T-helper 9 cell (primary cell): Measurements from ENCODE around the gene CDH12.

Experiments used
- DNase-seq: peaks from one replicate; pipeline ENCODE4 v3.0.0-alpha.2; 2020

CDH12 gene

GRCh38 chr5:21807953-21808352, 1045.2 kb downstream of the CDH12 start:
- DNase-seq, result no peak

GRCh38 chr5:21806943-21807342, 1046.2 kb downstream of the CDH12 start:
- DNase-seq, result no peak

DNA sequence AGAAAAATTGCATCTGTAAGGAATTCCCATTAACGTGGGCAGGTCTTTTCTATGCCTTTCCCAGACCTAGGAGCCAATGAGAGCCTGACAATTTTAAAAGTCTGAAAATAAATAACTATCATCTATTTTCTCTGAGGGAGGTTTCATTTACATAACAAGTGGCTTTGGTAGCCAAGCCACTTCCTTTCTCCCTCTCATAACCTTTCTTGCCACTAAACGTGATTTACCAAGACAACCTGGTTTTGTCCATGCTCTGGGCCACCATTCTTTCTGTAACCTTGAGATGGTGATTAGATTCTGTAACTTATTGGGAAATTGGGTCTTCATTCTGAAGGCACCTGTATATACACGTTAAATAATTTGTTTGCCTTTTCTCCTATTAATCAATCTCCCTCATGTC, 1046.9 kb downstream of the CDH12 start:
- no peak for DNase-seq

DNA sequence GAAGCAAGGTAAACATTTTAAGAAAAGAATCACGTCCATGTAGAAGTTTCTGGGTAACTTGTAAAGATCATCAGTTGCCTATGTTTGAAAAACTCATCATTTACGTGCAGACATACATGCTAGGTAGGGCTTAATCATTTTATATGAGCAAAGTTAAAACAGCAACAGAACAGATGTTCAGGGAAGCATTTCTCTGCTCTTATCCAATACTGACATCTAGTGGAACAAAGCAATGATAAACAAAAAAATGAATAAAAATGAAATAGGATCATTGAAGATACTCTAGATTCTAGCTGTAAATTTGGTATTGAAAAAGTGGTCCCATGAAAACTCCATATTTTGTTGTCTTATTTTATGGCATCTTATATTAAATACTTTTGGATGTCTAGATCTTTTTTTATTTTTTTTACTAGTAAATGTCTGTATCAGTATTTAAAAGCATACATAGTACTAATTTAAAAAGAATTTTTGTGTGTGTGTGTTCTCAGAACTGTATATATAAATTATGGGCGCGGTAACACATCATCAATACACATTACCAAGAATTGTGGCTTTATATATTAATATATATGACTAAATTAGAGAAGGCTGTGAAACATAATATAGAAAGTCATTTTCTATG, 1050.2 kb downstream of the CDH12 start:
- DNase-seq, result no peak

- no peak for DNase-seq
These were observed 1051.0 kb downstream of the CDH12 start for GRCh38 chr5:21802100-21802499.

DNA sequence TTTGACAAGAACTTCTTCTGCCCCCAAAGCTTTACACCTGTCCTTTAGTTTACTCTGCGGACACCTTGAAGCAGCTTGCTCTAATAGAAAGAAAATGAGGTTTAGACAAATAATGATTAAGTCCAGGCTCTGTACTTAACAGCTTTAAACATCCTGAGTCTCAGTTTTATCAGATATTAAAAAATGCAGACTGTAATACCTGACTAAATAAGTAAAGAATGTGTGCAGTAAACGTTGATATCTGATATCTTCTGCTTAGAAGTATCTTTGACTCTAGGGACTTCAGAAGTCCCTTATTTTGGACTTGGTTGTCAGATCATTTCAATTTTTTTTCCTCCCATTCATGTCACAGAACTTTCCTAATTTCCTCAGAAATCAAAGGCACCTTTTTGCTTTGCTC, 1060.4 kb downstream of the CDH12 start:
- no peak for DNase-seq

GRCh38 chr5:21791304-21791703, 1061.8 kb downstream of the CDH12 start:
- no peak for DNase-seq

GRCh38 chr5:21784487-21784886, 1068.7 kb downstream of the CDH12 start:
- no peak for DNase-seq

- no peak for DNase-seq
These were observed 1070.0 kb downstream of the CDH12 start for GRCh38 chr5:21783074-21783679.

DNA sequence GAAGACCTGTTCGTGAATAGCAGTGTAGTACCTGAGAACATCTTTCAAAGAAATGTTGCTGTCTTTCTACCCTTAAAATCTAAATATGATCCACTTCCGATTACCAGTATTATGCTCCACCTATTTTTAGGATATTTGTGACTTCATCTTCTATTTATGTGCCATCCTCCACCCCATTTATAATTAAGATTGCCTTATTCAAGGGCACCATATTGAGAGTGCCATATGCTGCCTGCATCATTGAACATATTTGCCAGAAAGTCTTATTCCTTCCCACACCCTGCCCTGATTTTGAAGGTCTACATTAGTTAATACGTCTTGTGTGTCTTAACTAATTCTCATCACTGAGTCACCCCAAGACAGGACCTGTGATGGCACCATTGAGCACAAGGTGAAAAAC, 1076.7 kb downstream of the CDH12 start:
- DNase-seq, result no peak

- DNase-seq, result no peak
These were observed 1078.3 kb downstream of the CDH12 start for GRCh38 chr5:21774801-21775200.

DNA sequence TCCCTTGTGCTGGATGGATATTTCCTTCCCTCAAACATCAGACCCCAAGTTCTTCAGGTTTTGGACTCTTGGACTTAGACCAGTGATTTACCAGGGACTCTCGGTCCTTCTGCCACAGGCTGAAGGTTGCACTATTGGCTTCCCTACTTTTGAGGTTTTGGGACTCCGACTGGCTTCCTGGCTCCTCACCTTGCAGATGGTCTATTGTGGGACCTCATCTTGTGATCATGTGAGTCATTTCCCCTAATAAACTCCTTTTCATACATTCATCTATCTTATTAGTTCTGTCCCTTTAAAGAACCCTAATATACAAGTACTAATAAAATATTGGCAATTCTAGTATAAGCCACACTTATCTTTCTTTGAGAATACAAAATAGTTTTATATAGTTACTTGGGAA, 1078.9 kb downstream of the CDH12 start:
- no peak for DNase-seq

- no peak for DNase-seq
These were observed 1079.7 kb downstream of the CDH12 start for GRCh38 chr5:21773456-21773855.

GRCh38 chr5:21765406-21765805, 1087.7 kb downstream of the CDH12 start:
- no peak for DNase-seq

GRCh38 chr5:21739096-21739495, 1114.0 kb downstream of the CDH12 start:
- DNase-seq, result no peak

DNA sequence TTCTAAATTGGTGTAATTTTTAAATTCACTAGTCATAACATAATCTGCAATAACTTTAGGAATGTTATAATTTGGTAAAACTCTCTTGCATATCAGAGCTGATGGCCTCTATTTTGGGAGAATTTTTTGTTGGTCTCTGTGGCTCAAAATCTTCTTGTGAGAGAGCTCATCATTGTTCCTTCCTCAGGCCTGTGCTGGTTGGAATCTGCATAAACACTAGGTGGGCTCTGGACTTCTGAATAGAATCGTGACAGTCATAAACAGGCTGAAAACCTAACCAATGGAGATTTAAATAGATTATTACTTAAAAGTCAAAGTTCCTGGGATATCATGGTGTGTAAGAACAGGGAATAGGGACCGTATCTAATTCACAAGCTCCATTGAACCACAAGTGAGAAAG, 1129.6 kb downstream of the CDH12 start:
- DNase-seq, result no peak

- no peak for DNase-seq
These were observed 1141.0 kb downstream of the CDH12 start for GRCh38 chr5:21711866-21712758.

DNA sequence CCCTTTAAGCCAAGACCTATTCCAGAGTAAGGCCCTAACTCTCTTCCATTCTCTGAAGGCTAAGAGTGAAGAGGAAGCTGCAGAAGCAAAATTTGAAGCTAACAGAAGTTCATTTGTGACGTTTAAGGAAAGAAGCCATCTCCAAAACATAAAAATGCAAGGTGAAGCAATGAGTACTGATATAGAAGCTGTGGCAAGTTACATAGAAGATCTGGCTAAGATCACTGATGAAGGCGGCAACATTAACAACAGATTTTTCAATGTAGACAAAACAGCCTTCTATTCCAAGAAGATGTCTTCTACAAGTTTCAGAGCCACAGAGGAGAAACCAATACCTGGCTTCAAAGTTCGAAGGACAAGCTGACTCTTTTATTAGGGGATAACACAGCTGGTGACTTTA, 1143.4 kb downstream of the CDH12 start:
- no peak for DNase-seq

DNA sequence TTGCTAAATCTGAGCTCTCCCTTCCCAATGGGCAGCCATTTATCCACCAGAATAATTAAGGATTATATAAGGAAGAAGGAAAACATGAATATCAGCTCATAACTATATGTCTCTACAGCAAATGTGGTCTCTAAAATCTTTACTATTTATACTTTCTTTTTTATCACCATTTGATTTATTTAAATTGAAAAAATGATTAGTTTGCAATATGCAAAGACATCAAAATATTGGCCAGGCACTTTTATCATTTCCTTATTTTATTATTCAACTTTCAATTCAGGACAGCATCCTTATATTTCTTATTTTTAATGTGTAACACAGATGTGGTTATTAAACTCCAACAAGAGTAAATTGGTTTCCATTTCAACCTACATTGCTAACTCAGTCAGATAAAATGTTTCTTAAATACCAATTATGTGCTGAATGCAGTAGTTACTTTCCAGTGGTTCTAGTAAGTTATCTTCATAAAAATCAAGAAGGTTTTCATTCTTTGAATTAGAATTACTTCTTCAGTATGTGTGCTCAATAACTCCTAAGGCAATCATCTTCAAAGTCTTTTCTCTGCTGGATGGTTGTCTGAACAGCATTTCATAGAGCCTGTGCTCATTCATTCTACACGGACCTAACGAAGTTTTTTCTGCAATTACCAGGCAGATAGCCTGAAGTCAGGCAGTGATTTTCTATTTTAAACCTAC, 1148.0 kb downstream of the CDH12 start:
- no peak for DNase-seq

GRCh38 chr5:21701317-21701716, 1151.8 kb downstream of the CDH12 start:
- DNase-seq, result no peak
